Neural cell (in vitro differentiated cells): ENCODE data around the gene NELFE. TPM values are rescaled to one million over a fixed set of nuclear protein-coding genes. Genes with fewer than 3 reads are reported as not detected.
A peak's percentile ranks its signal among the peaks of the same experiment; 100 is the strongest.

Experiments used
- H2AFZ ChIP-seq: fragments of 200-600, 300-800 bp; sonication (generic), shearing (Covaris generic); 2 replicates; pipeline ENCODE4 v1.6.0; 2014; ENCODE audit warnings: low read depth, mild to moderate bottlenecking, antibody characterized with exemption, low read length, moderate library complexity
- H3F3A ChIP-seq: fragments of 200-600 bp; shearing (Covaris generic); 2 replicates; pipeline ENCODE4 v1.6.1; 2016; ENCODE audit warnings: mild to moderate bottlenecking, moderate library complexity, mixed read lengths, antibody characterized with exemption, low read length; ENCODE audit not compliant: insufficient read depth, poor library complexity, severe bottlenecking
- H3K27ac ChIP-seq: fragments of 200-600, 300-800 bp; sonication (generic), shearing (Covaris generic); 2 replicates; pipeline ENCODE4 v1.5.1; 2014; ENCODE audit warnings: mild to moderate bottlenecking, low read length, moderate library complexity
- H3K27me3 ChIP-seq: fragments of 300-800, 200-600 bp; sonication (generic), shearing (Covaris generic); 2 replicates; pipeline ENCODE4 v1.6.0; 2014; ENCODE audit warnings: mild to moderate bottlenecking, low read depth, low read length, moderate library complexity; ENCODE audit not compliant: insufficient read depth
- H3K36me3 ChIP-seq: fragments of 300-800, 200-600 bp; sonication (generic), shearing (Covaris generic); 2 replicates; pipeline ENCODE4 v1.5.1; 2014; ENCODE audit warnings: mild to moderate bottlenecking, antibody characterized with exemption, low read length, moderate library complexity; ENCODE audit not compliant: insufficient read depth
- H3K4me2 ChIP-seq: fragments of 300-800, 200-600 bp; sonication (generic), shearing (Covaris generic); 2 replicates; pipeline ENCODE4 v1.6.0; 2014; ENCODE audit warnings: mild to moderate bottlenecking, low read length
- H3K4me3 ChIP-seq: fragments of 300-800, 200-600 bp; sonication (generic), shearing (Covaris generic); 2 replicates; pipeline ENCODE4 v1.5.1; 2014; ENCODE audit warnings: mild to moderate bottlenecking, low read length, moderate library complexity
- H3K79me2 ChIP-seq: fragments of 200-600 bp; shearing (Covaris generic); replicated peaks from 2 replicates; pipeline ENCODE4 v1.6.0; 2014; ENCODE audit warnings: mild to moderate bottlenecking, low read length, moderate library complexity; ENCODE audit not compliant: insufficient read depth
- H3K9ac ChIP-seq: fragments of 300-800, 200-600 bp; sonication (generic), shearing (Covaris generic); 2 replicates; pipeline ENCODE4 v1.6.1; 2016; ENCODE audit warnings: mild to moderate bottlenecking, low read length, mixed read lengths
- H3K9me2 ChIP-seq: fragments of 200-600 bp; shearing (Covaris generic); 2 replicates; pipeline ENCODE4 v1.6.1; 2016; ENCODE audit warnings: mild to moderate bottlenecking, low read length, mixed read lengths; ENCODE audit not compliant: insufficient read depth
- H3K9me3 ChIP-seq: fragments of 200-600, 300-800 bp; sonication (generic), shearing (Covaris generic); 2 replicates; pipeline ENCODE4 v1.6.1; 2016; ENCODE audit warnings: mild to moderate bottlenecking, mixed run types, low read length, moderate library complexity, mixed read lengths
- H4K20me1 ChIP-seq: fragments of 200-600 bp; shearing (Covaris generic); 2 replicates; pipeline ENCODE4 v1.6.1; 2016; ENCODE audit warnings: mild to moderate bottlenecking, mixed run types; ENCODE audit not compliant: insufficient read depth
- EP300 ChIP-seq: fragments of 450-650 bp; conservative IDR thresholded peaks from 2 replicates; pipeline ENCODE4 v1.6.1; 2014; ENCODE audit warnings: antibody characterized with exemption, mild to moderate bottlenecking, moderate library complexity; ENCODE audit not compliant: poor library complexity, severe bottlenecking
- EZH2 ChIP-seq: fragments of 200-600, 300-800 bp; shearing (Covaris generic), sonication (generic); IDR thresholded peaks from 2 replicates; pipeline ENCODE4 v1.6.1; 2014; ENCODE audit warnings: antibody characterized with exemption, low read length, borderline replicate concordance, mild to moderate bottlenecking; ENCODE audit not compliant: insufficient read depth, poor library complexity, severe bottlenecking
- MXI1 ChIP-seq: fragments of 450-650 bp; conservative IDR thresholded peaks from 2 replicates; pipeline ENCODE4 v1.6.1; 2014; ENCODE audit warnings: antibody characterized with exemption, mild to moderate bottlenecking; ENCODE audit not compliant: poor library complexity, severe bottlenecking
- POLR2AphosphoS5 ChIP-seq: IDR thresholded peaks from 2 replicates; pipeline ENCODE4 v1.6.1; 2012
- RAD21 ChIP-seq: fragments of 450-650 bp; conservative IDR thresholded peaks from 2 replicates; pipeline ENCODE4 v1.6.1; 2014; ENCODE audit warnings: antibody characterized with exemption, mild to moderate bottlenecking, moderate library complexity
- REST ChIP-seq: IDR thresholded peaks from 2 replicates; pipeline ENCODE4 v1.6.1; 2012; ENCODE audit warnings: borderline replicate concordance
- SMC3 ChIP-seq: fragments of 450-650 bp; conservative IDR thresholded peaks from 2 replicates; pipeline ENCODE4 v1.6.1; 2014; ENCODE audit warnings: antibody characterized with exemption, mild to moderate bottlenecking, moderate library complexity; ENCODE audit not compliant: poor library complexity
- TAF1 ChIP-seq: IDR thresholded peaks from 2 replicates; pipeline ENCODE4 v1.6.1; 2012; ENCODE audit warnings: low read depth
- polyA plus RNA-seq: library from polyadenylated mRNA; depleted of rRNA; stranded (reverse); fragments of >200 nt; gene quantifications from 2 replicates; pipeline ENCODE4 v1.2.3, GENCODE V29; 2014
- TF ChIP-seq, protein P1 (sequence below): fragments of 450-650 bp; IDR thresholded peaks from 2 replicates; pipeline ENCODE4 v1.5.1; 2014; ENCODE audit warnings: antibody characterized with exemption, mild to moderate bottlenecking, moderate library complexity; ENCODE audit not compliant: poor library complexity, severe bottlenecking

Gene NELFE
- polyA plus RNA-seq, 1 donor from 2014 or later = 103 TPM

GRCh38 chr6:31969712-31970603 lies 11.2 kb upstream of the NELFE start:
- Histone ChIP-seq H3K4me2 (no peak overlapping the region), H3K27ac (no peak overlapping the region)

More at GRCh38 chr6:31969712-31970603, 11.2 kb upstream of the NELFE start:
- Histone ChIP-seq H4K20me1 (no peaks in the 10 kb centered on the region), H3K4me3 (peak overlapping the region; percentile 95), H3K79me2 (peaks cover 22% of the 10 kb centered on the region), H3K9ac (peak overlapping the region; percentile 93), H3K9me2 (no peaks in the 10 kb centered on the region), H3K9me3 (no peaks in the 10 kb centered on the region), H3F3A (no peaks in the 10 kb centered on the region), H3K36me3 (no peaks in the 10 kb centered on the region), H3K27me3 (no peaks in the 10 kb centered on the region), H2AFZ (no peak overlapping the region)
- TF ChIP-seq SMC3 = no peak
- TF ChIP-seq REST = no peak
- TF ChIP-seq RAD21 = no peak
- no peak for TF ChIP-seq TAF1
- TF ChIP-seq, protein P1, sequence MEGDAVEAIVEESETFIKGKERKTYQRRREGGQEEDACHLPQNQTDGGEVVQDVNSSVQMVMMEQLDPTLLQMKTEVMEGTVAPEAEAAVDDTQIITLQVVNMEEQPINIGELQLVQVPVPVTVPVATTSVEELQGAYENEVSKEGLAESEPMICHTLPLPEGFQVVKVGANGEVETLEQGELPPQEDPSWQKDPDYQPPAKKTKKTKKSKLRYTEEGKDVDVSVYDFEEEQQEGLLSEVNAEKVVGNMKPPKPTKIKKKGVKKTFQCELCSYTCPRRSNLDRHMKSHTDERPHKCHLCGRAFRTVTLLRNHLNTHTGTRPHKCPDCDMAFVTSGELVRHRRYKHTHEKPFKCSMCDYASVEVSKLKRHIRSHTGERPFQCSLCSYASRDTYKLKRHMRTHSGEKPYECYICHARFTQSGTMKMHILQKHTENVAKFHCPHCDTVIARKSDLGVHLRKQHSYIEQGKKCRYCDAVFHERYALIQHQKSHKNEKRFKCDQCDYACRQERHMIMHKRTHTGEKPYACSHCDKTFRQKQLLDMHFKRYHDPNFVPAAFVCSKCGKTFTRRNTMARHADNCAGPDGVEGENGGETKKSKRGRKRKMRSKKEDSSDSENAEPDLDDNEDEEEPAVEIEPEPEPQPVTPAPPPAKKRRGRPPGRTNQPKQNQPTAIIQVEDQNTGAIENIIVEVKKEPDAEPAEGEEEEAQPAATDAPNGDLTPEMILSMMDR = no peak
- no peak for TF ChIP-seq MXI1
- TF ChIP-seq EZH2 = no peak
- no peak for TF ChIP-seq POLR2AphosphoS5
- TF ChIP-seq EP300 = no peak
